BJ (cell line): ENCODE results near the gene TAF1C. TPM values are rescaled to one million over a fixed set of nuclear protein-coding genes. Genes with fewer than 3 reads are reported as not detected.

Experiments
- CTCF ChIA-PET: fragments of 350-600 bp; formaldehyde crosslinking; extraction: SDS; loops from one replicate; lab custom pipeline; 2021; ENCODE audit warnings: antibody characterized with exemption, inconsistent platforms; lab: Yijun Ruan, JAX
- POLR2A ChIA-PET: fragments of 300-600 bp; sonication (Branson Sonifier 250); formaldehyde crosslinking; extraction: SDS; loops from one replicate; lab custom pipeline; 2021; ENCODE audit warnings: antibody characterized with exemption; lab: Charles Lee
- DNase-seq: peaks from one replicate; pipeline ENCODE4 v3.0.0-alpha.2; 2011; ENCODE audit warnings: low read depth
- H3K27me3 ChIP-seq: 2 replicates; pipeline ENCODE4 v1.6.0; 2011; ENCODE audit warnings: low read length; ENCODE audit not compliant: control insufficient read depth, insufficient read depth
- H3K36me3 ChIP-seq: 2 replicates; pipeline ENCODE4 v1.5.1; 2011; ENCODE audit warnings: low read length; ENCODE audit not compliant: control insufficient read depth, insufficient read depth
- H3K4me3 ChIP-seq: 2 replicates; pipeline ENCODE4 v1.5.1; 2011; ENCODE audit warnings: low read depth, mild to moderate bottlenecking, control low read depth, low read length
- polyA plus RNA-seq: library from polyadenylated mRNA; depleted of rRNA; stranded (reverse); fragments of >200 nt; gene quantifications from 2 replicates; pipeline ENCODE4 v1.2.3, GENCODE V29; 2011
- TF ChIP-seq, protein P1 (sequence below): IDR thresholded peaks from 2 replicates; pipeline ENCODE4 v1.5.1; 2011; ENCODE audit warnings: low read depth, mild to moderate bottlenecking, control low read depth, inconsistent platforms, low read length, moderate library complexity; ENCODE audit not compliant: insufficient read depth

The TAF1C gene
- polyA plus RNA-seq, 1 experiment: 23.4 TPM

DNA sequence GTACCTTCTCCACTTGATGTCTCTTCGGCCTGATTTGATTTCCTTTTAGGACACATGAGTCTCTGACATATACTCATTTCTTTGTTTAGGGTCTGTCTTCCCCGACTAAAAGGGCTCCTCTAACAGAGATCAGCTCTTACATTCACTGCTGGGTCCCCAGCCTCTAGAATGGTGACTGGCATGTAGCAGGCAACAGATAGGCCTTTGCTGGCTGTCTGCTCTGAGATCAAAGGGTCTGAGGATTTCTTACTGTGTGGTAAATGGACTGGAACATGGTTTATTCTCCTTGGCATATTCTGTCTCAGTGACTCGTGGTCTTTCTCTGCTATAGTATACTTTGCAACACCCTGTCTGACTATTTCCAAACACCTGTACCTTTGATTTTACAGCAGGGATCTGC lies 25.1 kb downstream of the TAF1C start:
- peaks cover 10% of the 10 kb centered on the region for H3K27me3 ChIP-seq
- H3K36me3 ChIP-seq: no peaks in the 10 kb centered on the region
- TF ChIP-seq, protein P1, sequence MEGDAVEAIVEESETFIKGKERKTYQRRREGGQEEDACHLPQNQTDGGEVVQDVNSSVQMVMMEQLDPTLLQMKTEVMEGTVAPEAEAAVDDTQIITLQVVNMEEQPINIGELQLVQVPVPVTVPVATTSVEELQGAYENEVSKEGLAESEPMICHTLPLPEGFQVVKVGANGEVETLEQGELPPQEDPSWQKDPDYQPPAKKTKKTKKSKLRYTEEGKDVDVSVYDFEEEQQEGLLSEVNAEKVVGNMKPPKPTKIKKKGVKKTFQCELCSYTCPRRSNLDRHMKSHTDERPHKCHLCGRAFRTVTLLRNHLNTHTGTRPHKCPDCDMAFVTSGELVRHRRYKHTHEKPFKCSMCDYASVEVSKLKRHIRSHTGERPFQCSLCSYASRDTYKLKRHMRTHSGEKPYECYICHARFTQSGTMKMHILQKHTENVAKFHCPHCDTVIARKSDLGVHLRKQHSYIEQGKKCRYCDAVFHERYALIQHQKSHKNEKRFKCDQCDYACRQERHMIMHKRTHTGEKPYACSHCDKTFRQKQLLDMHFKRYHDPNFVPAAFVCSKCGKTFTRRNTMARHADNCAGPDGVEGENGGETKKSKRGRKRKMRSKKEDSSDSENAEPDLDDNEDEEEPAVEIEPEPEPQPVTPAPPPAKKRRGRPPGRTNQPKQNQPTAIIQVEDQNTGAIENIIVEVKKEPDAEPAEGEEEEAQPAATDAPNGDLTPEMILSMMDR: no peak
- H3K4me3 ChIP-seq: no peak overlapping the region
- ChIA-PET POLR2A (no interaction called here), CTCF (interaction anchor here (1.4 kb wide), 1 partner anchor 25 kb away, joined by 5 read pairs; the partner anchor contains the start of gene TAF1C)
- DNase-seq: no peak

DNA sequence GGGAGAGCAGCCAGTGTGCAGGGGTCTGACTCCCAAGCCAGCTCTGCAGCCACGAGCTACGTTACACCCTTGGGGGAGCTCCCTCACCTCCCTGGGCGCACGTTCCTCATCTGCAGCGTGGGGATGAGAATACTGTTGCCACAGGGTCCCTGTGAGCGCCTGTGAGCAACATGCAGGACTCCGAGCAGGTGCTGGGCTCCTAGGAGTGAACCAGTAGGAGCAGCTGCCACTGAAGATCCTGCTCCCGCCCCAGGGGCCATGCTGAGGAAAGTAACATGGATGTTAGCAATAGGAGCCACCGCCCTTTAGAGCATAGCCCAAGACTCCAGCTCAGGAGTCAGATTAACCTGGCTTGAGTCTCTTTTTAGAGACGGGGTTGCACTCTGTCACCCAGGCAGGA lies 25.8 kb downstream of the TAF1C start:
- CTCF ChIA-PET: interaction anchor here (1.1 to 1.4 kb wide), 2 partner anchors 26 to 77 kb away, joined by 4 to 5 read pairs; partner anchors contain the start of gene TAF1C
- POLR2A ChIA-PET: no interaction called here
- Histone ChIP-seq H3K36me3 (no peaks in the 10 kb centered on the region), H3K27me3 (peaks cover 10% of the 10 kb centered on the region), H3K4me3 (no peak overlapping the region)
- TF ChIP-seq, protein P1: no peak
- DNase-seq: no peak

DNA sequence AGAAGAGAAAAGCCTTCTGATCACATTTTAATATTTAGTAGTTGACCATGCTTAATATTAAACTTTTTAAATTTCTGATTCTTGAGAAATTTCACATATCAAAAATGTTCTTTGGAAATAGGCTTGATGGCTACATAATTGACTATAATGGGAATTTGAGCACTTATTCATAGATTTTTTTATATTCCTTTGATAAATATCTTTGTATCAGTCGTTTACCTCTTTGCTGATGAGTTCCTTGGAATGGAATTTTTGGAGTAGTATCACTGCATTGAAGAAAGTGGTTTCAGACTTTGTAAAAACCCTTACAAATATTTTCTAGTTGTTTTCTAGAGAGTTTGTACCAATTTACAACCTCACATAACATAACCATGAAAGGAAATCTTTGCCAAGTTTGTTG lies 27.1 kb downstream of the TAF1C start:
- POLR2A ChIA-PET: no interaction called here
- Histone ChIP-seq H3K27me3 (peaks cover 8% of the 10 kb centered on the region), H3K36me3 (no peaks in the 10 kb centered on the region), H3K4me3 (no peak overlapping the region)
- CTCF ChIA-PET: interaction anchor here (0.6 kb wide), 1 partner anchor 90 kb away, joined by 3 read pairs; no protein-coding TSS in a partner anchor
- no peak for DNase-seq
- TF ChIP-seq, protein P1: no peak

DNA sequence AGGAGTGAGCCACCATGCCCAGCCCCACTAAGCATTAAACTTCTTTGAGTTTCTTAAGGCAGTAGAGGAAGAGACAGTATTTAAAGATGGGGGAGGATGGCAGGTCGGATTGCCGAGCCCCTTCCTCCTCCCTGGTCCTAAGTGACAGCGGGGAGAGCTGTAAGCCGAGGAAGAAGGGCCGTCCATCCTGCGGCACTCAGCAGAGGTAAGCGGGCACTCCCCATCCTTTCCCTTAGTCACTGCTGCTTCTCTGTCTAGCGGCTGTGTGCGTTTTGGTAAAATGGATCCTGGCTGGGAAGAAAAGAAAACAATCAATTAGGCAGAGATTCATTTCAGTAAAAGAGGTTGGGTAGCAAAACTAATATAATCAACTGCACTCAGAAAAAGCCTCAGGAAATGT lies 27.9 kb downstream of the TAF1C start:
- DNase-seq: no peak
- POLR2A ChIA-PET: no interaction called here
- Histone ChIP-seq H3K27me3 (peaks cover 6% of the 10 kb centered on the region), H3K4me3 (no peak overlapping the region), H3K36me3 (no peaks in the 10 kb centered on the region)
- TF ChIP-seq, protein P1: no peak
- CTCF ChIA-PET: no interaction called here

DNA sequence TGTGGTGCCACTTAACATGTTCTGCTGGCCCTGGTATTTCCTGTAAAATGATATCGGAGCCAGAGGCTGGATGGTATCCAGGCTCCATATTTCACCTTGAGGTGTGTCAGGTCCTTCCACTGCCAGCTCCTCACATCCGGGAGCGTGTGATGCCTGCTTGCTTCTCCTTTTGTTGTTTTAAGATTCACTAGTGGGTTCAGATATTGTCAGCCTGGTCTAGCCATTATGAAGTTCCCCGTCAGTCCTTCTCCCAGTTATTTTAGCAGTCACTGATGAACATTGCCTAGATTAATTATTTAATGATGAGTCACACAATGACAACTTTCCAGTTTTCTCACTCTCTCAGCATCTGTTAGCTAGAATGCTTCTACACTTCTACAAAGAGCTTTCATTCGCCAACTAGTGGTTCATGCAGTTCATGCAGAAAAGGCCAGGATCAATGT lies 30.5 kb downstream of the TAF1C start:
- H3K36me3 ChIP-seq: no peaks in the 10 kb centered on the region
- ChIA-PET CTCF (interaction anchor here (0.9 to 1.6 kb wide), 6 partner anchors 9 to 152 kb away, joined by 3 to 6 read pairs (median 4); partner anchors contain the start of genes DNAAF1, HSDL1 and TAF1C), POLR2A (no interaction called here)
- H3K4me3 ChIP-seq: no peak overlapping the region
- DNase-seq: no peak
- H3K27me3 ChIP-seq: peaks cover 6% of the 10 kb centered on the region
- TF ChIP-seq, protein P1: no peak
